NB4 (cell line): Measurements from ENCODE around the gene LDB3.

ENCODE experiments used
- DNase-seq: peaks from one replicate; pipeline ENCODE4 v3.0.0; 2010; ENCODE audit warnings: low read depth
- H3K4me3 ChIP-seq: one replicate; pipeline ENCODE4 v1.5.1; 2011; ENCODE audit warnings: mild to moderate bottlenecking, low read depth, low read length, moderate library complexity
- CTCF ChIP-seq: IDR thresholded peaks from one replicate; pipeline ENCODE4 v1.5.1; 2012; ENCODE audit warnings: low read depth, low read length
- MAX ChIP-seq: IDR thresholded peaks from 2 replicates; pipeline ENCODE4 v1.6.1; 2011; ENCODE audit warnings: low read depth, low read length
- MYC ChIP-seq: IDR thresholded peaks from 2 replicates; pipeline ENCODE4 v1.6.1; 2011; ENCODE audit warnings: low read depth, low read length
- POLR2A ChIP-seq: IDR thresholded peaks from 2 replicates; pipeline ENCODE4 v1.6.1; 2011; ENCODE audit warnings: mild to moderate bottlenecking; ENCODE audit not compliant: insufficient read length; ENCODE audit errors: extremely low read depth

Gene LDB3

GRCh38 chr10:86721232-86721631, 52.9 kb downstream of the LDB3 start:
- DNase-seq, result no peak
- TF ChIP-seq MYC (no peak), MAX (no peak), POLR2A (no peak), CTCF (no peak)
- H3K4me3 ChIP-seq, result no peak overlapping the region

- TF ChIP-seq MAX (no peak), CTCF (no peak), MYC (no peak), POLR2A (no peak)
- H3K4me3 ChIP-seq, result no peak overlapping the region
- no peak for DNase-seq
Observed at GRCh38 chr10:86723009-86723408, 54.7 kb downstream of the LDB3 start.

- no peak for DNase-seq
- TF ChIP-seq CTCF (no peak), POLR2A (no peak), MAX (no peak), MYC (no peak)
- no peak overlapping the region for H3K4me3 ChIP-seq
Observed at GRCh38 chr10:86724445-86724844, 56.1 kb downstream of the LDB3 start.

GRCh38 chr10:86725980-86726676, 57.8 kb downstream of the LDB3 start:
- no peak overlapping the region for H3K4me3 ChIP-seq
- no peak for DNase-seq
- no peak for TF ChIP-seq MAX
- no peak for TF ChIP-seq MYC
- TF ChIP-seq CTCF, result no peak
- no peak for TF ChIP-seq POLR2A

- DNase-seq, result no peak
- no peak overlapping the region for H3K4me3 ChIP-seq
- TF ChIP-seq MAX (no peak), MYC (no peak), CTCF (no peak), POLR2A (no peak)
Observed at GRCh38 chr10:86726677-86726999, 58.3 kb downstream of the LDB3 start.

GRCh38 chr10:86727470-86727869, 59.2 kb downstream of the LDB3 start:
- H3K4me3 ChIP-seq, result no peak overlapping the region
- TF ChIP-seq MYC (no peak), CTCF (no peak), MAX (no peak), POLR2A (no peak)
- no peak for DNase-seq
